SIG-M5 treated with dmso at 0.1 percent for 504 hours (cell line): Measurements from ENCODE around the gene RNF187.

ENCODE experiments used
- DNase-seq: peaks from one replicate; lab custom pipeline; 2025; ENCODE audit not compliant: unreplicated experiment; lab: John Stamatoyannopoulos, UW

RNF187 gene

GRCh38 chr1:228542981-228543380 is 55.8 kb downstream of the RNF187 start:
- no peak for DNase-seq

DNA sequence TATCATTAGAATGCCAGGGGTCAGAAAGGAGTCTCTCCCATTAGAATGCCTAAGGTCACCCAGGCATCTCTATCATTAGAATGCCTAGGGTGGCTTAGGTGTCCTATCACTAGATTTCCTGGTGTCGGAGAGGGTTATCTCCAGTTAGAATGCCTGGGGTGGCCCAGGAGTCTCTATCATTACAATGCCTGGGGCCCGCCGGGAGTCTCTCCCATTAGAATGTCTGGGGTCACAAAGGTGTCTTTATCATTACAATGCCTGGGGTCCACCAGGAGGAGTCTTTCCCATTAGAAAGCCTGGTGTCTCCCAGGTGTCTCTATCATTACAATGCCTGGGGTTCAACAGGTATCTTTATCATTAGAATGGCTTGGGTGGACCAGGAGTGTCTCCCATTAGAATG is 56.2 kb downstream of the RNF187 start:
- DNase-seq, result no peak

DNA sequence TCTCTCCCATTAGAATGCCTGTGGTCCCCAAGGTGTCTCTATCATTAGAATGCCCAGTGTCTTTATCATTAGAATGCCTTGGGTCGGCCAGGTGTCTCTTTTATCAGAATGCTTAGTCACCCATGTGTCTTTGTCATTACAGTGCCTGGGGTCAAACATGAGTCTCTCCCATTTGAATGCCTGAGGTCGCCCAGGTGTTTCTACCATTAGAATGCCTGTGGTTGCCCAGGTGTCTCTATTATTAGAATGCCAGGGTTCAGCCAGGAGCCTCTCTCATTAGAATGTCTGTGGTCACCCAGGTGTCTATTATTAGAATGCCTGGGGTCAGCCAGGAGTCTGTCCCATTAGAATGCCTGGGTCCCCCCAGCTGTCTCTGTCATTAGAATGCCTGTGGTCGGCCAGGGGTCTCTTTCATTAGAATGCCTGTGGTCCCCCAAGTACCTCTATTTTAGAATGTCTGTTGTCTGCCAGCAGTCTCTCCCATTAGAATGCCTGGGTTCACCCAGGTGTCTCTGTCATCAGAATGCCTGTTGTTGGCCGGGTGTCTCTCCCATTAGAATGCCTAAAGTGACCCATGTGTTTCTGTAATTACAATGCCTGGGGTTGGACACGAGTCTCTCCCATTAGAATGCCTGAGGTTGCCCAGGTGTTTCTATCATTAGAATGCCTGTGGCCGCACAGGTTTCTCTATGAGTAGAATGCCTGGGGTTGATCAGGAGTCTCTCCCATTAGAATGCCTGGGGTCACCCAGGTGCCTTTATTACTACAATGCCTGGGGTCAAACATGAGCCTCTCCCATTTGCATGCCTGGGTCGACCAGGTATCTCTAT is 57.1 kb downstream of the RNF187 start:
- no peak for DNase-seq

- DNase-seq, result no peak
Observed at GRCh38 chr1:228544921-228545591, 57.9 kb downstream of the RNF187 start.
